NCI-H1694 (cell line): ENCODE measurements around the gene CTH.
"Not testable (repeated sequence)": the region's sequence is repeated elsewhere in the genome, so short reads cannot be mapped to it uniquely, and the experiment has no call there.

Source experiments
- DNase-seq: peaks from one replicate; lab custom pipeline; 2025; lab: John Stamatoyannopoulos, UW

The CTH gene

GRCh38 chr1:70409136-70409535 is 1.9 kb upstream of the CTH start:
- DNase-seq = no peak

GRCh38 chr1:70411360-70411844 is 334 bp downstream of the CTH start:
- DNase-seq = no peak

GRCh38 chr1:70415882-70416281 is 4.8 kb downstream of the CTH start:
- DNase-seq = no peak

GRCh38 chr1:70418973-70419734 is 8.1 kb downstream of the CTH start:
- not testable (repeated sequence) for DNase-seq

DNA sequence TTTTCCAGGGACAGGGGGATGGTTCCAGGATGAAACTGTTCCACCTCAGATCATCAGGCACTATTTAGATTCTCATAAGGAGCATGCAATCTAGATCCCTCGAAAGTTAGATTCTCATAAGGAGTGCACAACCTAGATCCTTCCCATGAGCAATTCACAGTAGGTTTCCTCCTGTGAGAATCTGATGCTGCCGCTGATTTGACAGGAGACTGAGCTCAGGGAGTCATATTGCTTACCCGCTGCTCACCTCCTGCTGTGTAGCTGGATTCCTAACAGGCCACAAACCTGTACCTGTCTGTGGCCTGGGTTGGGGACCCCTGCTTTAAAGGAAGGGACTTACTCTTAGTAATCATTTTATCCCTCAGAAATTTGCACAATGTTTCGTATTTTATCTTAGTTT is 9.3 kb downstream of the CTH start:
- DNase-seq = no peak

- no peak for DNase-seq
These were observed 15.4 kb downstream of the CTH start for GRCh38 chr1:70426154-70427131.

- no peak for DNase-seq
These were observed 16.9 kb downstream of the CTH start for GRCh38 chr1:70427976-70428375.

DNA sequence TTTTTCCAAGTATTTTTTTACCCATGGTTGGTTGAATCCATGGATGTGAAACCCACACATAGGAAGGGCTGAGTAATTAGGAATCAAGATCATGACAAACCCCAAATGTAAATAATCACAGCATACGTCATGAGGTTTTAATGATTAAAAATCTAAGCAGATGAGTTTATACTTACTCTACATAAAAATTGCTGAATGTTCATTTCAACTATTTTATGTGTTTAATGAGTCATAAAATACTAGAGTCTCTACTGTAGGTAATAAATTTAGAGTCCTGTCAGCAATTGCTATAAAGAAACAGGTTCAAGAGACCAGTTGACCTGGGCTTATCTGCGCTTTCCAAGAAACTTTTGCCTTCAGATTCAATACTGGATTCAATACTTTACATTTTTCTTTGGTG is 18.2 kb downstream of the CTH start:
- DNase-seq = no peak

GRCh38 chr1:70429757-70430156 is 18.7 kb downstream of the CTH start:
- no peak for DNase-seq

DNA sequence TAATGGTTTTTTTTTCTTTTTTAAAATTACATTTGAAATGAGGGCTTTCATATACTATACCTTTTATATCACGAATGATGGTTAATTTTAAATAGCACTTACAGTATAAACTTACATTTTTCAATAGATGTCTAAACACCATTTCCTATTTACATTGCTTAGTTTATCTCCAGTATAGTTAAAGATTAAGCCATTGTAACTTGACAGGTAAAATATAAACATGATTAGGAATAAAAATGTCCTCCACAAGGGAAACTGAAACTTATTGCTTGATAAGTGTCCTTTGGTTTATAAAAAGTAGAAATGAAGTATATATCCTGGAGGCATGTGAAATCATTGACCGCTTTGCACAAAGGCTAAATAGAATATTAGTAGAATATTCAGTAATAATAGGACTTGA is 20.2 kb downstream of the CTH start:
- DNase-seq = no peak

GRCh38 chr1:70431874-70432273 is 20.8 kb downstream of the CTH start:
- no peak for DNase-seq

DNA sequence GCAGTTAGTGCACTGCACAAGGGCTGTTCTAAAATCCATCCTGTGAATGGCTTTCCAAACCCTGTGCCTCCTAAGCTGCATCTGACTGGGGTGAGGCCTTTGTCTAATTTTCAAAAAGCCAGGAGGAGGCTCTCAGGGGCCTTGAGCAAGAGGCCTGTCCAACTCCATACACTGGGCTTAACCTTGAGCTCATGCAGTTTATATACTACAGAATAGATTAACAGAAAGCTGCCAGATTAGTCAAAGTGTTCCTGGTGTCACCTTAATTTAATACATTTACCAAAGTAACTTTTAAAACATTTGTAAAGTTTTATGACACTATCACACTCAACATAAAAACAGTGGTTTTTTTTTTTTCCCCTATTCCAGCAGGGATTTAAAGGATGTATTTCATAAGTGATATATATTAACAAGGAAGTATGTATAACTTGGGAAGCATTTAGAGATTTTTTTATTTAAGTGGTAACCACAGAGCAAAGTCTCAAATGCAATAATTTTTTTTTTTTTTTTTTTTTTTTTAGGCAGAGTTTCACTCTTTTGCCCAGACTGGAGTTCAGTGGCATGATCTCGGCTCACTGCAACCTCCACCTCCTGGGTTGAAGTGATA is 23.3 kb downstream of the CTH start:
- no peak for DNase-seq

DNA sequence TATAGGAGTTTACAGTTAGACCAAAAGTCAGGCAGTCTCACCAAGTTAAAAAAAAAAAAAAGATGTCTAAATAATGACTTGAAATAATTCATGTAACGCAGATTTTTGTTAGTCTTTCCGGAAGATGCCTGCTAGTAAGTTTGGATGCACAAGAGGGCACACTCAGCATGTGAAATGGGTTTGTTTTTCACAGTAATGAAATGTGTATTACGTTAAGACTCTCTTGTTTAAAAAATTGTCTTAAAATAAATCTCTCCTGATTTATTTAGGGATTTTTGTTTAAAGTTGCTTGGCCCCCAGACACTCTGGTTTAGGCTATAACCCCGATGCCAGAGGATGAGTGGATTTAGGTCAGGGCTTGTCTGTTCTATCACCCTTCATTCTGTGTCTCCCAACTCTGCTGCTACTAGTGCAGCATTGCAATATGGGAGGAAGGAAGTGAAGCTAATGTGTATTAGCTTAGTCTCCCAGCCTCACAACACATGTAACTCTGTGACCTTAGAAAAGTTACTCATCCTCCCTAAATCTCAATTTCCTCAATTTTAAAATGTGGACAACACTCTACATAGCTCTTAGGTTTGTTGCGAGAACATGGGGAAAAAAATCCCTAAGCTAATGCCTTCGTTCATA is 25.7 kb downstream of the CTH start:
- DNase-seq = no peak

DNA sequence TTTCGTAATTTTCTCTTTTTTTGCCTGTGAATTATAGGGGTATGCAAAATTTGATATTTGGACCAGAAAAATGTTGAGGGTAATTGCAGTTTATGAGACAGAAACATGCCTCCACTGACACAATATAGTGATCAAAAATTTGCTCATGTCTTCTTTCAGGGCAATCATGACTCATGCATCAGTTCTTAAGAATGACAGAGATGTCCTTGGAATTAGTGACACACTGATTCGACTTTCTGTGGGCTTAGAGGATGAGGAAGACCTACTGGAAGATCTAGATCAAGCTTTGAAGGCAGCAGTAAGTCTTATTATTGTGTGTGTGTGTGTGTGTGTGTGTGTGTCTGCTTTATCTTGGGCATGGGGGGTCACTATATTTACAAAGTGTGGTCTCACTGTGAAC is 27.5 kb downstream of the CTH start:
- DNase-seq = no peak

GRCh38 chr1:70440642-70441391 is 29.7 kb downstream of the CTH start:
- no peak for DNase-seq

DNA sequence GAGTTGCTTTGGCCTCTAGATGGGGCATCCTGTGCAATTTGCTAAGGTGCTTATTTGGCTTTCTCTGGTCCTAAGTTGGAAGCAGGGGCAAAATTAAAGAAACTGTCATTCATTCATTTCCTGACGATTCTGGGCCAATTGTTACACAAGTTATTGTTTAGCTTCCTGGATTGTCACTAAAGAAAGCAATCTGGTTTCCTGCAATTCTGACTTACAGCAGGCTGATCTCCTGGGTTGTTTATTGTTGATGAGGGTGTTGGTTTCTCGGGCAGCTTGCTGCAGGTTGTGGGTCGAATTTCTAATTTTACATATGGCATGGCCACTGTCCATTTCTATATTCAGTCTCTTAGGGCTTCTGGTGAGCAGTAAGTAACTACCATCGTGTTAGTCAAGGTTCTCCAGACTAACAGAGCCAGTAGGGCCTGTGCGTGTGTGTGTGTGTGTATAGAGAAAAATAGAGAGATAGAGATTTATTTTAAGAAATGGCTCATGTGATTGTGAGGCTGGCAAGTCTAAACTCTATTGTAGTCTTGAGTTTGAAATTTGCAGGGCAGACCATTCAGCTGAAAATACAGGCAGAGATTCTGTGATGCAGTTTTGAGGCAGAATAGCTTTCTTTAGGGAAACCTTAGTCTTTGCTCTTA is 30.4 kb downstream of the CTH start:
- DNase-seq = no peak

- DNase-seq = no peak
These were observed 31.4 kb downstream of the CTH start for GRCh38 chr1:70442490-70442889.

DNA sequence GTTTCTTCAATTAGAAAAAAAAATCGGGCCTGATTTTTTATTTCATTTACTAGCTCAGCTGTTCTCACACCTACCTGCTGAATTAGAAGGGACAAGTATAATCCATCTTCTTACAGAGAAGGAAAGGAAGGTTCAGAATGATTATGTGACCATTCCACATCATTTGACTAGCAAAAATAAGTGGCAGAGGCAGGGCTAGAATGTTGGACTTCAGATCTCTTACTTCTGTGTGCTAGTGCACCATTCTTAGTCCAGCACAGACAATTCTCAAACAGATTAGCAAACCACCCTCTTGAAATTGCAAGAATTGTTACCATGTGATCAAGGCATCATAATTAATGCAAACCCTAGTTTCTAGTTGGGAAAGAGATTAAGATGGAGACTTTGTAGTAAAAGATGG is 32.7 kb downstream of the CTH start:
- DNase-seq = no peak

GRCh38 chr1:70449049-70449448 is 38.0 kb downstream of the CTH start:
- no peak for DNase-seq

DNA sequence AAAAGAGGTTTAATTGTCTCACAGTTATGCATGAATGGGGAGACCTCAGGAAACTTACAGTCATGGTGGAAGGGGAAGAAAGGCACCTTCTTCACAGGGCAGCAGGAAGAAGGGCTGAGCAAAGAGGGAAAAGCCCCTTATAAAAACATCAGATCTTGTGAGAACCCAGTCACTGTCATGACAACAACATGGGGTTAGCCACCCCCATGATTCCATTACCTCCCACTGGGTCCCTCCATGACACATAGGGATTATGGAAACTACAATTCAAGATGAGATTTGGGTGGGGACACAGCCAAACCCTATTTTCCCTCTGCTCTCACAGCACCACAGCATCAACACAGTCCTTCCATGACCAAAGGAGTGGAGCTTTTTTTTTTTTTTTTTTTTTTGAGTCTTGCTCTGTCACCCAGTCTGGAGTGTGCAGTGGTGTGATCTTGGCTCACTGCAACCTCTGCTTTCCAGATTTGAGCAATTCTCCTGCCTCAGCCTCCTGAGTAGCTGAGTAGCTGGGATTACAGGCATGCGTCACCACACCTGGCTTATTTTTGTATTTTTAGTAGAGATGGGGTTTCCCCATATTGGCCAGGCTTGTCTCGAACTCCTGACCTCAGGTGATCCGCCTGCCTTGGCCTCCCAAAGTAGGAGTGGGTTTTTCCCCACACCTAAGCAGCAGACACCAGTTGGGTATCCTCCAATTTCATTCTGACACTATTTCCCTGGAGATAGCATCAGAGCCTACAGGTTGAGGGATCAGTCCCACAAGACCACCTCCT is 41.3 kb downstream of the CTH start:
- not testable (repeated sequence) for DNase-seq
